ENCODE data around the gene VSIG2.

DNA sequence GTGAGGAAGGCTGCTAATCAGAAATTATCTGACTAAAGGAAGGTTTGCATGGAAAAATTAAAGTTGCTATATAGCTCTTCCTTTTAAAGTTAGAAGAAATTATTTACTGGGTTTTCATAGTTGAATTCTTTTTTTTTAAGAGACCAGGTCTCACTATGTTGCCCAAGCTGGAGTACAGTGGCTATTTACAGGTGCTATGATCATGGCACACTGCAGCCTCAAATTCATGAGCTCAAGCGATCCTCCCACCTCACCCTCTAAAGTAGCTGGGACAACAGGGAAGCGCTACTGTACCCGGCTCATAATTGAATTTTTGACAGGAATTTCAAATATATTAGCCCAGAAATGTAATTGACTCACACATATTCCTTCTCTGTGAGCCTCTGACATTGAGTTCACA is 44.3 kb upstream of the VSIG2 start:
- TF ChIP-seq, protein P1, sequence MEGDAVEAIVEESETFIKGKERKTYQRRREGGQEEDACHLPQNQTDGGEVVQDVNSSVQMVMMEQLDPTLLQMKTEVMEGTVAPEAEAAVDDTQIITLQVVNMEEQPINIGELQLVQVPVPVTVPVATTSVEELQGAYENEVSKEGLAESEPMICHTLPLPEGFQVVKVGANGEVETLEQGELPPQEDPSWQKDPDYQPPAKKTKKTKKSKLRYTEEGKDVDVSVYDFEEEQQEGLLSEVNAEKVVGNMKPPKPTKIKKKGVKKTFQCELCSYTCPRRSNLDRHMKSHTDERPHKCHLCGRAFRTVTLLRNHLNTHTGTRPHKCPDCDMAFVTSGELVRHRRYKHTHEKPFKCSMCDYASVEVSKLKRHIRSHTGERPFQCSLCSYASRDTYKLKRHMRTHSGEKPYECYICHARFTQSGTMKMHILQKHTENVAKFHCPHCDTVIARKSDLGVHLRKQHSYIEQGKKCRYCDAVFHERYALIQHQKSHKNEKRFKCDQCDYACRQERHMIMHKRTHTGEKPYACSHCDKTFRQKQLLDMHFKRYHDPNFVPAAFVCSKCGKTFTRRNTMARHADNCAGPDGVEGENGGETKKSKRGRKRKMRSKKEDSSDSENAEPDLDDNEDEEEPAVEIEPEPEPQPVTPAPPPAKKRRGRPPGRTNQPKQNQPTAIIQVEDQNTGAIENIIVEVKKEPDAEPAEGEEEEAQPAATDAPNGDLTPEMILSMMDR (conservative IDR thresholded peaks at IDR 0.05): no peak
- TF ChIP-seq ZFX (IDR thresholded peaks at IDR 0.05): no peak
